Stimulated activated naive CD8-positive, alpha-beta T cell treated with anti-CD3 and anti-CD28 coated beads, Interleukin-15, Interleukin-2, amounts not matched to agents 100 U/mL and 50 U/mL, for 24 hours (primary cell): ENCODE measurements around the gene GAB4.
"Not testable (repeated sequence)": the region's sequence is repeated elsewhere in the genome, so short reads cannot be mapped to it uniquely, and the experiment has no call there.

Source experiments
- ATAC-seq: fragments of 150-1000 bp; cut with Tn5 transposase; one replicate; pipeline ENCODE4 v1.10.0; 2021
- DNase-seq: peaks from one replicate; pipeline ENCODE4 v3.0.0; 2021

Gene GAB4

GRCh38 chr22:17007852-17008731 lies at the start of gene GAB4:
Gene GAB4 (minus strand): TSS chr22:17008222. CDS start chr22:17008114, 108 bp downstream.
- no peak for DNase-seq

GRCh38 chr22:17056807-17057206 lies 48.8 kb upstream of the GAB4 start:
- no peak for DNase-seq

More at GRCh38 chr22:17007852-17008731, at the start of gene GAB4:
- no peak for ATAC-seq

DNA sequence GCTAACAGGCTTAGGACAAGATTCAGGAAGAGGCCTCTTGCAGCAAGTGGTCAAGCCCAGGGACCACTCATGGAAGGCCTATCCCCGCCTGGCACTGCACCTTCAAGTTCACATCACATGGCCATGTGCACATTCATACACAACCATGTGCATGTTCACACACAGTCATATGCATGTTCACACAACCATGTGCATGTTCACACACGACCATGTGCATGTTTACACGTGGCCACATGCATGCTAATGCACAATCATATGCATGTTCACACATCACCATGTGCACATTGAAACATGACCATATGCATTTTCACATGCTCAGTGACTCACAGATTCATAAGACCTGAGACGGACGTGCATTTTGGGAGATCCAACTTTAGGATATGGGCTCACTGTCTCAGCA lies 48.0 kb upstream of the GAB4 start:
- ATAC-seq (no peak), DNase-seq (no peak)

More at GRCh38 chr22:17056807-17057206, 48.8 kb upstream of the GAB4 start:
- no peak for ATAC-seq

GRCh38 chr22:17047656-17048055 lies 39.6 kb upstream of the GAB4 start:
- DNase-seq (no peak), ATAC-seq (no peak)

GRCh38 chr22:17046566-17047348 lies 38.7 kb upstream of the GAB4 start:
- ATAC-seq = no peak
- no peak for DNase-seq

- ATAC-seq = no peak
- DNase-seq = no peak
Observed at GRCh38 chr22:17043521-17043920, 35.5 kb upstream of the GAB4 start.

- not testable (repeated sequence) for DNase-seq
Observed at GRCh38 chr22:17036842-17037711, 29.1 kb upstream of the GAB4 start.

GRCh38 chr22:17035976-17036841 lies 28.2 kb upstream of the GAB4 start:
- ATAC-seq = peak; percentile 24
- DNase-seq = peak; percentile 9

More at GRCh38 chr22:17036842-17037711, 29.1 kb upstream of the GAB4 start:
- peak; percentile 66 for ATAC-seq

GRCh38 chr22:17035246-17035645 lies 27.2 kb upstream of the GAB4 start:
- DNase-seq (no peak), ATAC-seq (no peak)

DNA sequence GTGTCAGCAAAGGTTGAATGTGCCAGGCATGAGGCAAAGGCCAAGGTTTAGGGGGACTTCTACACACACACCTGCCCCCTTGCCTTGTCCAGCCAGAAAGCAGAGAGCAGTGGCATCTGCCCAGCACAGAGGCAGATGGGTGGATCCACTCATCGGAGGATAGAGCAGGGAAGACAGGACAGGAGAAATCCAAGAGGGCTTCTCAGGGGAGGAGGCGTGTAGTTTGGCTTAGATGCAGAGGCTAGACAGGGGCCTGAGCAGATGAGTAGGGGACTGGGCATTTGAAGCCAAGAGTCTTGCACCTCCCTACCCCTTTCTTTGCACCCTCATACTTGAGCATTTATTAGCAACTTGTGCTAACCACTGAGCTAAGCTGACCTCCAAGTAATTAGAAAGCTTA lies 26.5 kb upstream of the GAB4 start:
- not testable (repeated sequence) for ATAC-seq, DNase-seq

GRCh38 chr22:17032277-17032676 lies 24.3 kb upstream of the GAB4 start:
- DNase-seq, ATAC-seq: not testable (repeated sequence)

DNA sequence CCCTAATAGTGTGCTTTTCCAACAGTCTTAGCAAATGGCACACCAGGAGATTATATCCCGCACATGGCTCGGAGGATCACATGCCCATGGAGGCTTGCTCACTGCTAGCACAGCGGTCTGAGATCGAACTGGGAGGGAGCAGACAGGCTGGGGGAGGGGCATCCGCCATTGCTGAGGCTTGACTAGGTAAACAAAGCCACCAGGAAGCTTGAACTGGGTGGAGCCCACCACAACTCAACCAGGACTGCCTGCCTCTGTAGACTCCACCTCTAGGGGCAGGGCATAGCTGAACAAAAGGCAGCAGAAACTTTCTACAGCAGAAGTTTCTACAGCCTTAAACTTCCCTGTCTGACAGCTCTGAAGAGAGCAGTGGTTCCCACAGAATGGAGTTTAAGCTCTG lies 16.4 kb upstream of the GAB4 start:
- DNase-seq, ATAC-seq: not testable (repeated sequence)

DNA sequence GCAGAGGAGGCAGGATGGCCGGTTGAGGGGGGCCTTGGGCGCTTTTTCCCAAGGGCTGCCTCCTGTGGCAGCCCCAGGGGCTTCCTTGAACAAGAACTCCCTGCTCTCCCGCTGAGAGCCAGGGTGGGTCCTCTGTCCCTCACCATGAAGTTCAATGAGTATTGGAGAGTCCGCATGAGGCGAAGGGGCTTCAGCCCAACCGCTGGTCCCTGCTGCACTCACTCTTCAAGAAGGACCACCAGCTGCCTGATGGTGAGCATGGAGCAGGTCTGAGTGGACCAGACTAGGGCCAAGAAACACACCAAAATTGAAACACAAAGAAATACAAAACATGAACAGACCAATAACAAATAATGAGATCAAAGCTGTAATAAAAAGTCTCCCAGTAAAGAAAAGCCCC lies 7.5 kb upstream of the GAB4 start:
- DNase-seq, ATAC-seq: not testable (repeated sequence)

GRCh38 chr22:17014101-17014440 lies 6.0 kb upstream of the GAB4 start:
- DNase-seq = not testable (repeated sequence)

GRCh38 chr22:17013396-17014100 lies 5.5 kb upstream of the GAB4 start:
- ATAC-seq (no peak), DNase-seq (no peak)

More at GRCh38 chr22:17014101-17014440, 6.0 kb upstream of the GAB4 start:
- ATAC-seq = not testable (repeated sequence)

DNA sequence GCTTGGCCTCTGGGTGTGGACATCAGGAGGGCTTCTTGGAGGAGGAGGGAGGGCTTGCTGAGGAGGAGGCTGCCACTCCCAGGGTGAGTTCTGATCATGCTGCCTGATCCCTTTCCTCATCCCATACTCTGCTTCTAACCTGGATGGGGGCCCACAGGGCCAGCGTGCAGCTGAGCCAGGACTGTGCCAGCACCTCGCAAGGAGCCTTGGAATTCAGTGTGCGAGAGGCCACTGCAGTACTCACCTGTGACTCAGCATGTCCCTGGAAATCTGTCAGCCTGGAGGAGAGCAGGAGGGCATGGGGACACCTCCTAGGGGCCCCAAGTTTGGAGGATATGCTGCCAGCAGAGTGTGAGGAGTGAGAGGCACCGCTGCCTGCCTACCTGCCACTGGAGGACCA lies 4.2 kb upstream of the GAB4 start:
- DNase-seq (no peak), ATAC-seq (no peak)

DNA sequence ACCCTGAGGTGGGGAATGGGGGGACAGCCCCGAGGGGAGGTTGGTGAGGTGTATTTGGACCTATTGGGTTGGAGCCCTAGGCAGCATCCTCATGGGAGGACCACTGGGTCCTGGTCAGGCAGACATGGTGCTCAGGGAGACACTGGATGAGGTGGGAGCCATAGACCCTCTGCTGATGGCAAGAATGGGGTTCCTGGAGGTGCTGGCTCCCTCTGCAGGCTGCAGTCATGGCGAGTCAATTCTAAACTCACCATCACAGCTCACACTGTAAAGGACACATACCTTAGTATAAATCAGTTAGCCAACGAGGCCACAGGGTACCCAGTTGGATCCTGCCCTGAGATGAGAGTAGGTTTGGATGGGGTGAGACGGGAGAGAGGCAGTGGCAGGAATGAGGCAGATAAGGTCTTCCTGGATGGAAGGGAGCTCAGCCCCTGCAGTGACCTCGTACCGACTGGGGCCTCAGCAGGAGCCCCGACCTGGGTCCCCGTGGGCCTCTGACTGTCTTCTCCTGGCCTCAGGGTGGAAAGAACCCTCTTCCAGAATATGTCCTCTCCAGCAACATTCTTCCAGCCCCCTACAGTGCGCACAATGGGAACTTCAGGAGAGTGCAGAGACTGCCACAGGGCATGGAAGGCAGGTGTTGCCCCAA lies 1.7 kb upstream of the GAB4 start:
- ATAC-seq (no peak), DNase-seq (no peak)

DNA sequence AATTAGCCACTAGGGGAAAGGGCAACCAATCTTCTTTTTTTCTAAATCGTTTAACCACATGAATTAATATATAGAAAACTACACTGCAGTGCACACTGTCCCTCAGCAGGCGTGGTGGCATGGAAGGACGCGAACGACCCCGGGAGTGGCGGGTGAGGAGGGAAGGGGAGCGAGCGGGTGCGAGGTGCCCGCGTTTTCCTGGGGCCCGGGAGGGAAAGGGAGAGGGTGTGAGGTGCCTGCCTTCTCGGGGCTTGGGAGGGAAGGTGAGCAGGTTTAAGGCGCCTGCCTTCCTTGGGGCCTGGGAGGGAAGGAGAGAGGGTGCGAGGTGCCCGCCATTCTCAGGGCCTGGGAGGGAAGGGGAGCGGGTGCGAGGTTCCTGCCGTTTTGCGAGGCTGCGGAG lies 765 bp downstream of the GAB4 start:
- ATAC-seq = no peak
- no peak for DNase-seq

DNA sequence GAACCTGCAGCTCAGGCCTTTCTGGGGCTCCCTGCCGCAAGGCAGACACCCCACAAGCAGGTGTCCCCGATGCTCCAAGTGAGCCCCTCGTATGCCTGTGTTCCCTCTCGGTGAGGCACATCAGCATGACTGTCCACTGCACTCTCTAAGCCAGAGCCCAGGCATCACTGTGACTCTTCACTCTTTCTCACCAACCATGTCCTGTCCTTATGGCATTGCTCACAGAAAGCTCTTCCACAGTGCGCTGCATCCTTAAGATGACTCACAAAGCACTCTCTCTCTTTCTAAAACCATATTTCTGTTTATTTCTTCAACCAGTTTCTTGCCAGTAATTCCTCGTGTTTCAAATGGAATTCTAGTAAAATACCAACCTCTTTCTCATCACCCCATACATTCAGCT lies 18.1 kb downstream of the GAB4 start:
- ATAC-seq (no peak), DNase-seq (no peak)

DNA sequence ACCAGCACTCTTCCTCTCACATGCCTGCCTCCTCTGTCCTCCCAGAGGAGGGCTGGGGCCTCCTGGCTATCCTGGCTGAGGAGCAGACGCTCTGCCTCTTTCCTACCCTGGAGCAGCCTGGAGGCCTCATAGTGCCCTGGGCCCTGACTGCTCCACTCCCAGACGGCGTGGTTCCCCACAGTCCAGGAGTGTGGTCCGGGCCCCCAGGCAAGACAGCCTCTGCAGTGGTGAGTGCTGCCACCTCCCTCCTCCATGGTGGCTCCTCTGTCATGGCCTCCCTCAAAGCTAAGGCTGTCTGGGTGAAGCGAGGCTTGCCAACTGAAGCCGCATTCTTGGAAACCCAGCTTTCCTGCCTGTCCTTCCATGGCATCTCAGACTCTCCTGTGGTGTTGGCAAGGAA lies 19.8 kb downstream of the GAB4 start:
- no peak for DNase-seq
- ATAC-seq = no peak
